ENCODE data around the gene HNRNPUL1.

GRCh38 chr19:41302624-41303351, 38.6 kb downstream of the HNRNPUL1 start:
- TF ChIP-seq CTCF (IDR thresholded peaks at IDR 0.05) (no peak), POLR2A (IDR thresholded peaks at IDR 0.05) (no peak)
